GM23338 (cell line): ENCODE data around the gene GALNT1.

Experiments
- CREB1 ChIP-seq: fragments of 250-450 bp; sonication (Bioruptor Pico); IDR thresholded peaks from 2 replicates; pipeline ENCODE4 v1.5.0; 2020; ENCODE audit warnings: low read depth, mild to moderate bottlenecking, moderate library complexity
- CTCF ChIP-seq, 2 experiments: fragments of 200-600 bp in 1 of 2; sonication (generic) in 1 of 2; conservative IDR thresholded peaks; 2 replicates each; pipeline versions ENCODE4 v1.5.1 to v1.6.1; 2016 to 2017; ENCODE audit warnings: antibody characterized with exemption in 2 of 2, low read depth in 2 of 2, mild to moderate bottlenecking in 2 of 2, moderate library complexity in 1 of 2
- EZH2 ChIP-seq: fragments of 200-600 bp; sonication (generic); IDR thresholded peaks from one replicate; pipeline ENCODE4 v1.8.0; 2017; ENCODE audit warnings: antibody characterized with exemption, mild to moderate bottlenecking, low read depth; ENCODE audit not compliant: unreplicated experiment
- EZH2phosphoT487 ChIP-seq: fragments of 200-600 bp; sonication (generic); IDR thresholded peaks from one replicate; pipeline ENCODE4 v1.8.1; 2018; ENCODE audit warnings: antibody characterized with exemption; ENCODE audit not compliant: unreplicated experiment
- JUNB ChIP-seq: IDR thresholded peaks from one replicate; pipeline ENCODE4 v1.6.1; 2016; ENCODE audit warnings: antibody characterized with exemption; ENCODE audit not compliant: unreplicated experiment
- POLR2AphosphoS5 ChIP-seq: IDR thresholded peaks from 2 replicates; pipeline ENCODE4 v1.6.1; 2016; ENCODE audit warnings: antibody characterized with exemption, low read depth
- REST ChIP-seq: IDR thresholded peaks from one replicate; pipeline ENCODE4 v1.6.1; 2018; ENCODE audit warnings: antibody characterized with exemption; ENCODE audit not compliant: unreplicated experiment

- TF ChIP-seq CTCF (conservative IDR thresholded peaks at IDR 0.05; ENCODE audit: low read depth in 2 of 2) = no peak
- TF ChIP-seq POLR2AphosphoS5 = no peak
- TF ChIP-seq EZH2 = no peak
- no peak for TF ChIP-seq CREB1 (CRISPR knock-in tag)
- no peak for TF ChIP-seq REST
- no peak for TF ChIP-seq EZH2phosphoT487
- no peak for TF ChIP-seq JUNB
Measured at GRCh38 chr18:35592298-35592697, 10.8 kb downstream of the GALNT1 start.
